Smooth muscle cell (in vitro differentiated cells): ENCODE results near the gene RNF222. TPM values are rescaled to one million over a fixed set of nuclear protein-coding genes. Genes with fewer than 3 reads are reported as not detected.

ENCODE experiments used
- DNase-seq: peaks from one replicate; lab custom pipeline; 2025; ENCODE audit not compliant: unreplicated experiment; lab: John Stamatoyannopoulos, UW
- H2AFZ ChIP-seq: fragments of 200-600 bp; sonication (generic); 2 replicates; pipeline ENCODE4 v1.6.0; 2016; ENCODE audit warnings: antibody characterized with exemption, low read depth, mild to moderate bottlenecking
- H3F3A ChIP-seq: fragments of 200-600 bp; sonication (generic); 2 replicates; pipeline ENCODE4 v1.6.0; 2017; ENCODE audit warnings: antibody characterized with exemption, low read depth
- H3K27ac ChIP-seq: fragments of 200-600 bp; sonication (generic); 2 replicates; pipeline ENCODE4 v1.5.1; 2016; ENCODE audit warnings: low read depth, mild to moderate bottlenecking
- H3K27me3 ChIP-seq: fragments of 200-600 bp; sonication (generic); 2 replicates; pipeline ENCODE4 v1.6.1; 2016; ENCODE audit warnings: low read depth, mild to moderate bottlenecking
- H3K36me3 ChIP-seq: fragments of 200-600 bp; sonication (generic); 2 replicates; pipeline ENCODE4 v1.5.1; 2016; ENCODE audit warnings: low read depth
- H3K4me1 ChIP-seq: fragments of 200-600 bp; sonication (generic); 2 replicates; pipeline ENCODE4 v1.5.1; 2016; ENCODE audit warnings: low read depth
- H3K4me2 ChIP-seq: fragments of 200-600 bp; sonication (generic); 2 replicates; pipeline ENCODE4 v1.6.0; 2016; ENCODE audit warnings: mild to moderate bottlenecking
- H3K4me3 ChIP-seq: fragments of 200-600 bp; sonication (generic); 2 replicates; pipeline ENCODE4 v1.5.1; 2016; ENCODE audit warnings: mild to moderate bottlenecking
- H3K79me2 ChIP-seq: fragments of 200-600 bp; sonication (generic); 2 replicates; pipeline ENCODE4 v1.6.0; 2016; ENCODE audit warnings: low read depth, mild to moderate bottlenecking
- H3K9ac ChIP-seq: fragments of 200-600 bp; sonication (generic); 2 replicates; pipeline ENCODE4 v1.6.0; 2016; ENCODE audit warnings: low read depth
- H3K9me3 ChIP-seq: fragments of 200-600 bp; sonication (generic); replicated peaks from 2 replicates; pipeline ENCODE4 v1.5.1; 2016; ENCODE audit warnings: low read depth
- H4K20me1 ChIP-seq: fragments of 200-600 bp; sonication (generic); 2 replicates; pipeline ENCODE4 v1.6.0; 2016; ENCODE audit warnings: low read depth
- WGBS: methylation state at CpG from one replicate; pipeline ENCODE4 v1.1.7; 2016; ENCODE audit warnings: low lambda C conversion rate; 5-methylcytosine and 5-hydroxymethylcytosine counted together
- polyA plus RNA-seq: library from polyadenylated mRNA; unstranded; fragments of >200 nt; fragmentation: Nextera tagmentation; extraction: Ambion mirVana; gene quantifications from 2 replicates; pipeline ENCODE4 v1.2.1, GENCODE V29; 2016
- total RNA-seq: library from RNA; depleted of rRNA; stranded (reverse); fragments of >200 nt; gene quantifications from 2 replicates; pipeline ENCODE4 v1.2.3, GENCODE V29; 2014
- TF ChIP-seq, protein P1 (sequence below): fragments of 200-600 bp; sonication (generic); IDR thresholded peaks from 2 replicates; pipeline ENCODE4 v1.5.1; 2017; ENCODE audit warnings: borderline replicate concordance, mild to moderate bottlenecking, antibody characterized with exemption; ENCODE audit not compliant: insufficient read depth, poor library complexity, severe bottlenecking

Gene RNF222
- total and polyA plus RNA-seq, 2 experiments from 2014 or later = 0.49 to 0.54 TPM

DNA sequence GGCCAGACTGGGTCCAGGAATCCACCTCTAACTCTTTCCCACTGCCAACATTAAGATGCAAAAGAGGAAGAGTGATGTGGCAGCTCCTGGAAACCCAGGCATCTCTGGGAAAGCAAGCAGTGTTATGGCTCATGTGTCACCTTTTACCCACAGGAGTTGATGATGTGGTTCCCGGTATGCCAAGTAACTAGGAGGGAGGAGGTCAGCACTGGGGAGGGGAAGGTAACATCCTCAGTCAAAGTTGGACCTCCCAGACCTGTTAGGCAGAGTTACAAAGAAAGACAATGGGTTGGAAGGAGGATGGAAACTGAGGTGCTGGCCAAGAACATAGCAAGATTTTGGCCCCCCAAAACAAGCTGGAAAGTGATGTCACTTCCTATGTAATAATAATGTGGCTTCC, 32.5 kb downstream of the RNF222 start:
- Histone ChIP-seq H3K27ac (no peak overlapping the region), H3K9me3 (no peaks in the 10 kb centered on the region), H3K4me3 (no peak overlapping the region), H3K36me3 (no peaks in the 10 kb centered on the region), H3F3A (no peaks in the 10 kb centered on the region), H3K4me1 (peaks cover 3% of the 10 kb centered on the region), H4K20me1 (no peaks in the 10 kb centered on the region), H2AFZ (no peak overlapping the region), H3K4me2 (no peak overlapping the region), H3K79me2 (no peaks in the 10 kb centered on the region), H3K27me3 (no peaks in the 10 kb centered on the region), H3K9ac (no peak overlapping the region)
- 72% methylated on average over 1 of the region's 1 CpG for WGBS
- DNase-seq = no peak
- TF ChIP-seq, protein P1, sequence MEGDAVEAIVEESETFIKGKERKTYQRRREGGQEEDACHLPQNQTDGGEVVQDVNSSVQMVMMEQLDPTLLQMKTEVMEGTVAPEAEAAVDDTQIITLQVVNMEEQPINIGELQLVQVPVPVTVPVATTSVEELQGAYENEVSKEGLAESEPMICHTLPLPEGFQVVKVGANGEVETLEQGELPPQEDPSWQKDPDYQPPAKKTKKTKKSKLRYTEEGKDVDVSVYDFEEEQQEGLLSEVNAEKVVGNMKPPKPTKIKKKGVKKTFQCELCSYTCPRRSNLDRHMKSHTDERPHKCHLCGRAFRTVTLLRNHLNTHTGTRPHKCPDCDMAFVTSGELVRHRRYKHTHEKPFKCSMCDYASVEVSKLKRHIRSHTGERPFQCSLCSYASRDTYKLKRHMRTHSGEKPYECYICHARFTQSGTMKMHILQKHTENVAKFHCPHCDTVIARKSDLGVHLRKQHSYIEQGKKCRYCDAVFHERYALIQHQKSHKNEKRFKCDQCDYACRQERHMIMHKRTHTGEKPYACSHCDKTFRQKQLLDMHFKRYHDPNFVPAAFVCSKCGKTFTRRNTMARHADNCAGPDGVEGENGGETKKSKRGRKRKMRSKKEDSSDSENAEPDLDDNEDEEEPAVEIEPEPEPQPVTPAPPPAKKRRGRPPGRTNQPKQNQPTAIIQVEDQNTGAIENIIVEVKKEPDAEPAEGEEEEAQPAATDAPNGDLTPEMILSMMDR = no peak

DNA sequence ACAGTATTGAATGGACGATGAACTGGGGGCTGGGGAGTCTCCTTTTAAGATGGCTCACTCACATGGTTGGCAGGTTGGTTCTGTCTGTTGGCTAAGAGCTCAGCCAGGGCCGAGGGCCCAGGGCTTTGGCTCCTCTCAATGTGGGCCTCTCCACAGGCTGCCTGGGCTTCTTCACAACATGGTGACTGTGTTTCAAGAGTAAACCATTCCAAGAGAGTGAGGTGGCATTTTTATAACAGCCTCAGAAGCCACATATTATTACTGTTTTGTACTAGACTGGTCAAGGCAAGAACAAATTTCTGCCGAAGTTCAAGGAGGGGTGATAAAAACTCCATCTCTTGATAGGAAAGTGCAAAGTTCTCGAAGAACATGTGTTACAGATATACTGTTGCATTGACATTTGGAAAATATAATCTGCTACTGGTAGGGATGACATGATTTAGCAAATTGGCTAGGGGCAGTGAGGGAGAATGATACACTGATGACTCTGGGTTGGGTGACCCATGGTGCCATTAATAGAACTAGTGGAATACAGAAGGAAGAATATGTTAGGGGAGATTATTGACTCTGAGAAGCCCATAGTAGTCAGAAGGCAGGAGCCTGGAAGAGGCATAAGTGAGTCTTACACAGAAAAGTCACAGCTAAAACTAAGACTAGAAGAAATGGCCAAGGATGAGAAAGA, 34.8 kb downstream of the RNF222 start:
- Histone ChIP-seq H3K9ac (no peak overlapping the region), H3F3A (no peaks in the 10 kb centered on the region), H3K27ac (no peak overlapping the region), H3K4me1 (peaks cover 3% of the 10 kb centered on the region), H3K27me3 (no peaks in the 10 kb centered on the region), H2AFZ (no peak overlapping the region), H3K4me2 (no peak overlapping the region), H3K9me3 (no peaks in the 10 kb centered on the region), H4K20me1 (no peaks in the 10 kb centered on the region), H3K79me2 (no peaks in the 10 kb centered on the region), H3K36me3 (no peaks in the 10 kb centered on the region), H3K4me3 (no peak overlapping the region)
- TF ChIP-seq, protein P1 = no peak
- WGBS = 86% methylated on average over 4 of the region's 4 CpGs
- DNase-seq = no peak

DNA sequence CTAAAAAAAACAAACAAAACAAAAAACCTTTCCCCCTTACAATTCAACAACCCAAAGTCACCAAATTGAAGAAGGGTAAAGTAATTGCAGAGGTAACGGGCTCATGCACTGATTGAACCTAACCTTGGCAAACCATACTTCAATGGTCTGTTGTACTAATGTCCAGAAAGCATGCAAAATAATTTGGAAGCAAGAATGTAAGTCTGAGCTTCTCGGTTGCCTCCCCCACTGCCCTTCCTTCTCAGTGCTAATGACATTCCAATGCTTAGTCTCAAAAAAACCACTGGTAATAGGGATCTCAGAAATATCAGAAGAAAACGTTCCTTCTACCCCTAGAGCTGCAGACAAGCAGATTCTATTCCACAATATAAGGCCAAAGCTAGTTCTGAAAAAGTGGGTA, 36.9 kb downstream of the RNF222 start:
- Histone ChIP-seq H3K4me1 (no peaks in the 10 kb centered on the region), H3K36me3 (no peaks in the 10 kb centered on the region), H3K79me2 (no peaks in the 10 kb centered on the region), H3K9me3 (no peaks in the 10 kb centered on the region), H3K4me3 (no peak overlapping the region), H3K27me3 (no peaks in the 10 kb centered on the region), H3F3A (no peaks in the 10 kb centered on the region), H4K20me1 (no peaks in the 10 kb centered on the region), H2AFZ (no peak overlapping the region), H3K4me2 (peak overlapping the region; percentile 57), H3K27ac (no peak overlapping the region), H3K9ac (no peak overlapping the region)
- 67% methylated on average over 3 of the region's 3 CpGs for WGBS
- DNase-seq = no peak
- TF ChIP-seq, protein P1 = no peak

DNA sequence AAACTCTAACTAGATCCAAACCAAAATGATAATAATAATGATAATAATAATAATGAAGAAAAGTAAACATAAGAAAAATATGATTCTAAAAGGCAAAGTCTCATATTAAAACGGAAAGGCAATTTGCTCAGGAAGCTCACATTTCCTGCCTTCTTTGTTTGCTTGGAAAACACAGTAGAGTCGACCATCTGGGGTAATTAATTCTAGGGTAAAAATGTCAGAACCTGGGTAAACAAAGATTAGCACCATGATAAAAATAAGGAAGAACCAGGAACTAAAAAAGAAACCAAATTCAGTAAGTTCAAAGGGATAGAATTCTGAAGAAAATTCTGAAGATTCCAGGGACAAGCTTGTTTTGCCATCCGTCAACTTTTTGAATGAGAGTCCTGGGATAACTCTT, 37.4 kb downstream of the RNF222 start:
- no peak overlapping the region for H3K4me3 ChIP-seq
- no peaks in the 10 kb centered on the region for H3F3A ChIP-seq
- no peak overlapping the region for H3K9ac ChIP-seq
- H2AFZ ChIP-seq = no peak overlapping the region
- no peaks in the 10 kb centered on the region for H3K27me3 ChIP-seq
- H3K4me1 ChIP-seq = no peaks in the 10 kb centered on the region
- H4K20me1 ChIP-seq = no peaks in the 10 kb centered on the region
- H3K79me2 ChIP-seq = no peaks in the 10 kb centered on the region
- no peak for DNase-seq
- 46% methylated on average over 3 of the region's 3 CpGs for WGBS
- H3K36me3 ChIP-seq = no peaks in the 10 kb centered on the region
- peak overlapping the region; percentile 57 for H3K4me2 ChIP-seq
- H3K9me3 ChIP-seq = no peaks in the 10 kb centered on the region
- TF ChIP-seq, protein P1 = no peak
- H3K27ac ChIP-seq = no peak overlapping the region
